ENCODE data around the gene NT5C2. TPM values are rescaled to one million over a fixed set of nuclear protein-coding genes. Genes with fewer than 3 reads are reported as not detected.

The NT5C2 gene
- polyA plus RNA-seq, 1 of the 3 experiments (the other 2 are of a cell fraction), result 29.6 TPM

- POLR2A ChIA-PET, result no interaction called here
- Histone ChIP-seq H3K4me2 (no peak overlapping the region), H3K4me1 (ENCODE audit: control insufficient read depth in 1 of 2, insufficient read depth in 2 of 2, low read depth in 1 of 2, low read length in 1 of 2) (no peaks in the 10 kb centered on the region), H2AFZ (ENCODE audit: low read depth) (no peak overlapping the region), H3F3A (replicated peaks; ENCODE audit: insufficient read depth) (no peaks in the 10 kb centered on the region), H3K27ac (ENCODE audit: low read depth in 2 of 2, low read length in 1 of 2) (no peak overlapping the region), H3K9me2 (no peaks in the 10 kb centered on the region), H4K20me1 (ENCODE audit: insufficient read depth) (no peaks in the 10 kb centered on the region), H3K79me2 (ENCODE audit: insufficient read depth) (no peaks in the 10 kb centered on the region), H3K9me3 (no peaks in the 10 kb centered on the region), H3K9ac (no peak overlapping the region), H3K4me3 (ENCODE audit: low read depth in 2 of 2, low read length in 1 of 2) (no peak overlapping the region), H3K36me3 (replicated peaks in 1 of 2; ENCODE audit: control insufficient read depth in 1 of 2, insufficient read depth in 2 of 2, low read length in 1 of 2) (no peaks in the 10 kb centered on the region), H3K27me3 (ENCODE audit: insufficient read depth) (no peaks in the 10 kb centered on the region)
- no peak for DNase-seq
- CTCF ChIA-PET, result no interaction called here
- 64% methylated on average over 3 of the region's 3 CpGs for WGBS (ENCODE audit: low lambda C conversion rate)
- TF ChIP-seq NRF1 (IDR thresholded peaks at IDR 0.05; ENCODE audit: low read depth, low read length) (no peak), MAX (IDR thresholded peaks at IDR 0.05; ENCODE audit: low read depth) (no peak), EP300 (IDR thresholded peaks at IDR 0.05; ENCODE audit: borderline replicate concordance in 1 of 2, low read depth in 1 of 2, low read length in 1 of 2) (no peak), CTCF (IDR thresholded peaks at IDR 0.05) (no peak)
Measured at GRCh38 chr10:103047381-103047780, 145.7 kb downstream of the NT5C2 start.

GRCh38 chr10:103045961-103046360 lies 147.1 kb downstream of the NT5C2 start:
- ChIA-PET POLR2A (no interaction called here), CTCF (interaction anchor here (2.8 kb wide), 1 partner anchor 129 kb away, joined by 11 read pairs; the partner anchor contains the start of gene CNNM2)
- Histone ChIP-seq H3F3A (replicated peaks; ENCODE audit: insufficient read depth) (no peaks in the 10 kb centered on the region), H3K36me3 (replicated peaks in 1 of 2; ENCODE audit: control insufficient read depth in 1 of 2, insufficient read depth in 2 of 2, low read length in 1 of 2) (no peaks in the 10 kb centered on the region), H2AFZ (ENCODE audit: low read depth) (no peak overlapping the region), H3K79me2 (ENCODE audit: insufficient read depth) (no peaks in the 10 kb centered on the region), H3K9me3 (no peaks in the 10 kb centered on the region), H3K4me1 (ENCODE audit: control insufficient read depth in 1 of 2, insufficient read depth in 2 of 2, low read depth in 1 of 2, low read length in 1 of 2) (no peaks in the 10 kb centered on the region), H3K4me2 (no peak overlapping the region), H3K27me3 (ENCODE audit: insufficient read depth) (no peaks in the 10 kb centered on the region), H3K9me2 (no peaks in the 10 kb centered on the region), H4K20me1 (ENCODE audit: insufficient read depth) (no peaks in the 10 kb centered on the region), H3K4me3 (ENCODE audit: low read depth in 2 of 2, low read length in 1 of 2) (no peak overlapping the region), H3K9ac (no peak overlapping the region), H3K27ac (ENCODE audit: low read depth in 2 of 2, low read length in 1 of 2) (no peak overlapping the region)
- 87% methylated on average over 3 of the region's 3 CpGs for WGBS (ENCODE audit: low lambda C conversion rate)
- no peak for DNase-seq
- no peak for TF ChIP-seq SIN3A (IDR thresholded peaks at IDR 0.05; ENCODE audit: borderline replicate concordance, low read depth, low read length)
- TF ChIP-seq REST (IDR thresholded peaks at IDR 0.05; ENCODE audit: low read depth, low read length), result no peak
- TF ChIP-seq EP300 (IDR thresholded peaks at IDR 0.05; ENCODE audit: borderline replicate concordance in 1 of 2, low read depth in 1 of 2, low read length in 1 of 2), result no peak
- no peak for TF ChIP-seq TAF1 (IDR thresholded peaks at IDR 0.05; ENCODE audit: borderline replicate concordance, low read depth, low read length)
- TF ChIP-seq TCF12 (IDR thresholded peaks at IDR 0.05), result no peak
- TF ChIP-seq USF1 (IDR thresholded peaks at IDR 0.05; ENCODE audit: borderline replicate concordance, low read depth), result no peak
- no peak for TF ChIP-seq EZH2phosphoT487 (IDR thresholded peaks at IDR 0.05; ENCODE audit: borderline replicate concordance, low read depth)
- TF ChIP-seq MAX (IDR thresholded peaks at IDR 0.05; ENCODE audit: low read depth), result no peak
- no peak for TF ChIP-seq RAD21 (IDR thresholded peaks at IDR 0.05; ENCODE audit: low read length)
- no peak for TF ChIP-seq RXRA (IDR thresholded peaks at IDR 0.05; ENCODE audit: borderline replicate concordance, low read depth)
- TF ChIP-seq JUND (IDR thresholded peaks at IDR 0.05), result no peak
- TF ChIP-seq GABPA (IDR thresholded peaks at IDR 0.05; ENCODE audit: low read depth), result no peak
- no peak for TF ChIP-seq NRF1 (IDR thresholded peaks at IDR 0.05; ENCODE audit: low read depth, low read length)
- TF ChIP-seq GATA2 (CRISPR knock-in tag; IDR thresholded peaks at IDR 0.05), result no peak
- no peak for TF ChIP-seq CTCF (IDR thresholded peaks at IDR 0.05)
- TF ChIP-seq USF2 (IDR thresholded peaks at IDR 0.05; ENCODE audit: borderline replicate concordance, low read depth, low read length), result no peak
- TF ChIP-seq NFIC (IDR thresholded peaks at IDR 0.05; ENCODE audit: borderline replicate concordance), result no peak

All from SK-N-SH (cell line).